AG08396 (cell line): Measurements from ENCODE around the gene CYBC1.
"Not testable (repeated sequence)": the region's sequence is repeated elsewhere in the genome, so short reads cannot be mapped to it uniquely, and the experiment has no call there.

Experiments used
- DNase-seq: peaks from one replicate; pipeline ENCODE4 v3.0.0; 2012; ENCODE audit warnings: low spot score, mixed read lengths

Gene CYBC1

DNA sequence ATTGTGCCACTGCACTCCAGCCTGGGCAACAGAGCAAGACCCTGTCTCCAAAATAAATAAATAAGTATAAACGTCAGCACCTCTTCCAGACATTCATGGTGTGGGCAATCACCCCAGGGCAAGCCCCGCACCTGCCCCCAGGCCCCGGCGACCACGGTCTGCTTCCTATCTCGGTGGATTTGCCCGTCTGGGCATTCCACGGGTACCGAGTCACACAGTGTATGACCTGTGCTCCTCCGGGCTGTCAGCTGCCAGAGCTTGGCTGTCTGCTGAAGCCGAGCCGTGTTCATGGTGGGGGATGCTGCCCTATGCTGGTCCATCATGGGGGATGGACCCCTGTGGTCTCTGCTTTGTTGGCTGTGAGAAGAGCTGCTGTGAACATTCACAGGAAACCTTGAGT, 15.4 kb downstream of the CYBC1 start:
- DNase-seq = peak; percentile 52

DNA sequence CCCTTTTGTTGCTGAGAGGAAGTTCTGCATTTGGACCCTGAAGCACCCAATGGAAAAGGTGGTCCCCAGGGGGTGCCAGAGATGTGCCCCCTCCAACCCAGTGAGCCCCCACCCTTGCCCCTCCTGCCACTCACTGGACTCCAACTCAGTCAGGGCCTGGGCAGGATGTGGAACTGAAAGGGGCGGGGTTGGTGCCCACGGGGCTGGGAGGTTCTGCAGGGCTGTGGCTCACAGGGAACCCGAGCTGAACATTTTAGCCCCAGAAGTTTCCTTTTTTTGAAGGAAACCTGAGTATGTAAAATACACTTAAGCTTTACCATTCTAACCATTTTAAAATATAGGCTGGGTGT, 16.4 kb downstream of the CYBC1 start:
- DNase-seq = no peak

DNA sequence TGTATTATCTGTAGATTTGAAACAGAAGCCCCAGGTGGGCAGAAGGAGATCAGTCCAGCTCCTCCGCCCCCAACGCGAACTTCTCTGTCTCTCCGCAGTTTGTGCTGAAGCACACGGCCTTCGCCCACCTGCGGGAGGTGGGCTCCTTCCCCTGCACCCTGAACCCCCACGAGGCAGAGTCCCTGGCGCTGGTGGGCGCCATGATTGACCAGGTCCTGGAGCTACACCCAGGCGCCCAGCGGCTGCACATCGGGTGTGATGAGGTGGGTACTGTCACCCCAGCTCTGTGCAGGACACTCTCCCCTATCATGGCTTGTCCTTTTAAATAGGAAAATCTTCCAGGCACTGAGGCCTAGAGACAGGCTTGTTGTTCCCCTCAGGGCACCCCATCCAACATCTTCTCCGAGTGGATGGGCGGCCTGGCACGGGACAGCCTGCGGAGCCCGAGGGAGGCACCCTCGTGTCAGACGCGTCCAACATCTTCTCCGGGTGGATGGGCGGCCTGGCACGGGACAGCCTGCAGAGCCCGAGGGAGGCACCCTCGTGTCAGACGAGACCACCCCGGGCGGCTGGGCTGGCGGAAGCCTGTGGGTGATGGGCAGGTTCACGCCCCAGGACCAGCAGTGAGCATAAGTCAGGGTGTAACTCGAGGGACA, 16.9 kb downstream of the CYBC1 start:
- no peak for DNase-seq

DNA sequence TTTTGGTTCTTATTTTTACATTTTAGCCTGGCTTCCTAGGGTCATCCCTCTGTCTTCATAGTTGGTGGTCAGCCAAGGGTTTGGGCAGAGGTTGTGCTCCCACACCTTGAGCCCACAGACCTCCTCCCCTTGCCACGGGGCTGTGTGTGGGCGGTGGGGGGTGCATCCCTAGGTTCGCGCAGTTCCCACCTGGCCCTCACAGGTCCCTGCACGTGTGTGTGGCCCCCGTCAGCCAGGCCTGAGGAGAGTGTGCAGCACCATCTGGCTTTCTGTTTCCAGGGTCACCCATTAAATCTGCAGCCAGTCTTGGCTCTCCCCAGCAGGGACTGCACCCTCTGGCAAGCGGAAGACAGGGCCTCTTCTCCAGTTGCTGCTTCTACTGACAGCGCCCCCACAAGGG, 18.5 kb downstream of the CYBC1 start:
- no peak for DNase-seq

DNA sequence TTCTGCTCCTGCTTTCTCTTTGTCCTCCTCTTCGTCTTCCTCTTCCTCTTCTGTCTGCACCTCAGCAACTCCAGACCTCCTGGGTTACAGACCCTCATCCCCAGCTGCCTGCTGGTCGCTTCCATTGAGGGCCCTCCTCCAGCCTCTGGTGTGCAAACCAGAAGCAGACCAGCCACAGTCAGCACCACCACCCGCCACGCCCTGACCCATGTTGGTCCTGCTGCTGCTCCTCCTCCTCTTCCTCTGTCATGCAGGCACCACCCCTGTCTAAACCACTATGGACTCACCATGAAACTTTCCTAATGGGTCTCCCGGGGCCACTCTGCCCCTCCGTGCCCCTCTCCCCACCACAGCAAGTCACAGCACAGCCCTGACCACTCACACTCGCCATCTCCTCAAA, 20.7 kb downstream of the CYBC1 start:
- DNase-seq = no peak

DNA sequence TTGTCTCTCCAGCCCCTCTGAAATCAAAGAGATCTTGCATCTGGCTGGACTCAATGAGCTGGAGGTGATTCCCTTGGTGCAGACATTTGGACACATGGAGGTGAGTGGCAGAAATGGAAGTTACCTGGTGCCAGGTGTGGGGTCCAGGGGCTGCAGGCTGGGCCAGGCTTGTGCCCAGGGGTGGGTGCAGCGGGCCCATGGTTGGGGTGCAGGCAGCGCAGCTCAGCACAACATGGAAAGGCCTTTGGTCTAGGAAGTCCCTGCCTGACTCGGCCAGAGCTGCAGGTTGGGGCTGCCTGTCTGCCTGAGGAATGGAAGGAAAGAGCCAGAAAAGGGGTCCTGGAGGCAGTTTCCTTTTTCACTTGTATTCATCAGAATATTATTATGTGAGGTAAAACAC, 22.0 kb downstream of the CYBC1 start:
- DNase-seq = no peak

DNA sequence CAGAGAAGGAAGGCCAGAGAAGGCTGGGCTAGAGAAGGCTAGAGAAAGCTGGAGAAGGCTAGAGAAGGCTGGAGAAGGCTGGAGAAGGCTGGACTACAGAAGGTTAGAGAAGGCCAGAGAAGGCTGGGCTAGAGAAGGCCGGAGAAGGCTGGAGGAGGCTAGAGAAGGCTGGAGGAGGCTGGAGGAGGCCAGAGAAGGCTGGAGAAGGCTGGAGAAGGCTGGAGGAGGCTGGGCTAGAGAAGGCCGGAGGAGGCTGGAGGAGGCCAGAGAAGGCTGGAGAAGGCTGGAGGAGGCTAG, 25.7 kb downstream of the CYBC1 start:
- DNase-seq = no peak

DNA sequence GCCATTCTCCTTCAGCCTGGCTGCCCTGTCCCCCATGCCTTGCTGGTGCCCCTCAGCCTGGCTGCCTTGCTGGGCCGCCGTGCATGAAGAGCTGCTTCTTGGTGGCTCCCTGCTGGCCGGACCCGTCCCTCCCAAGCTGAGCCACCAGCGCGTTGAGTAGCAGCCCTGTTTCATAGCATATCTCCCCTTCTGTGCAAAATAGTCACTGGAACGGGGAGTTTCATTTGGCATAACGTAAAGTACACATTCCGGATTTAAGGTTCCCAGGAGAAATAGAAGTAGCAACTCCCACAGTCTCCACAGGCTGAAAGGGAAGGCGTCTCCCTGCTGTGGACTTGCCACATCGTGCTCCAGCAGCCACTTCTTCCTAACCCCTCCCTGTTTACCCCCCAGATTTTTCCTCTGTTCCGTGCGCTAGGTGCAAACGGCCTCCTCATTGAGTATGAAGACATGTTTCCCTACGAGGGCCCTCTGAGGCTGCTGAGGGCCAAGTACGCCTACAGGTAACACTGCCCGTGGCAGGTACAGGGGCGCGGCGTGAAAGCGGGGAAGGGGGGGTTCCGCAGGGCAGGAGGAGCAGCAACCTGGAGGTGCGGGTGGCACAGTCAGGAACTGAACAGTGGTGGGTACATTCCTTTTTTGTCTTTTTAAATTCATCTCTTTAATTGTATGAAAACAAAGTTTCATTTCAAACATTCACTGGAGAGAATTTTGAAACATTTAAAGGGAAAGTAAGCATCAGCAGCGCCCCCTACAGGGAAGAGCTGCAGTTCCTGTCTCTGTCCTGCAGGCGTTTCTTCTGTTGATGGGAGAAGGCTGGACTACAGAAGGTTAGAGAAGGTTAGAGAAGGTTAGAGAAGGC, 26.3 kb downstream of the CYBC1 start:
- DNase-seq = peak; percentile 75

DNA sequence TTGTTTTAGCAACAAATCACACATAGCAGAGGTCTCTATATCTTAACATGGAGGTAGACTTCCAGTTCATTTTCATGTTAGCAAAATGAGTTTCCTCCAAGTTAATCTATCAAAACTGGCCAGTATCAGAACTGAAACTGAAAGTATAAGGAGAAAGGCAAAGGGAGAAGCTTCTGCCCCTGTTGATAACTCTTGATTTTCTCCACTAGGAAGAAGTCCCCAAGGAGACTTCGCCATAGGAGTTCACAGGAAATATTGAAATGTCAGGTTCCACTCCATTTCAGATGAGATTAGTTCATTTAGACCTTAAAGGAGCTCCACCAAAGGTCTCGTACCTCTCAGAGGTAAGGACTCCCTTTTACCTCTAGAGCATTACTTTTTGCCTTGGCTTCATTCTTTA, 31.0 kb downstream of the CYBC1 start:
- DNase-seq = peak; percentile 36

DNA sequence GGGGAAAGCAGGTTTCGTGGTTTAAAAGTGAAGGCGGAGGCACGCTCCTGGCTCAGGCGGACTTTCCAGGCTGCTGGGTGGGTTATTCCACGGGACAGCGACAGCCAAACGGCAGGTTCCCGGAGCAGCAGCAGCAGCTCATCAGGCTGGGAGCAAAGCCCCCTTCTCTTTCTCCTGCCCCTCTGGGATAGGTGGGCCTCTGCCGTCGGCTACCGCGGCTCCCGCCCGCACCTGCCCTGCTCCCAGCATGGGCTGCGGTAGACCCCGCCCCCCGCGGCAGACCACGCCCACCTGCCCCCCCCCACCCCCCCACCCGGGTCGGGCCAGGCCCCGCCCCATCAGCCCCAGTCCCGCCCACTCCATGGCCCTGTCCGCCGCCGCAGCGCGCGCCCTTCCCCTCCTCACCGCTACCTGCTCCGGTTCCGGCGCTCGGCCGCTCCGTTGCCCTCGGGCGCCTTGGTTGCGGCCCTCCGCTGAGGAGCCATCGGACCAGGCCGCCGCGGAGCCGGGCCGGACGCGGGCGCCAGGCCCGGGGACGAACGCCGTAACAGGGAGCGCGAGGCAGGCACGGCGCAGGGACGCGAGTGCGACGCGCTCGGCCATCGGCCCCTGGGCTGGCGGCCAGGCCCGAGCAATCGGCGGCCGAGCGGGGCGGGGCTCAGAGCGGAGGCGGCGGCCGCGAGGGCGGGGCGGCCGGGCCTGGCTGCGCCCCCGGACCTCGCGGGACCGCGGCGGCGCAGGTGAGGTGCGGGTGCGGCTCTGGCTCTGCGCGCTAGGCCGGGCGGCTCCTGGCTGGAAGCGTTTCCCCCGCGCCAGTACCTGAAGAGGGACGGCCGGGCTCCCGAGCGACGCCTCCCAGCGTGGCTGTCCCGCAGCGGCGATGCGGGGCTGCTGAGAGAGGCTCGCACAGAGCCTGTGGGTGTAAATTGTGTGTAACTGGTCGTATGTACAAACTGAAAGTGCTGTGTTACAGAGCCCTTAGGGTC, 32.3 kb downstream of the CYBC1 start, which contains the start of the genes HEXD and OGFOD3:
Gene HEXD, plus strand, starts transcription at position 347 of the 986 bp plus-strand sequence. CDS start 1,453 bp downstream, outside the sequence.
Gene OGFOD3, minus strand, starts transcription at position 586 of the 986 bp plus-strand sequence. Its CDS starts 101 bp downstream, at position 485.
- peak; percentile 100 for DNase-seq

DNA sequence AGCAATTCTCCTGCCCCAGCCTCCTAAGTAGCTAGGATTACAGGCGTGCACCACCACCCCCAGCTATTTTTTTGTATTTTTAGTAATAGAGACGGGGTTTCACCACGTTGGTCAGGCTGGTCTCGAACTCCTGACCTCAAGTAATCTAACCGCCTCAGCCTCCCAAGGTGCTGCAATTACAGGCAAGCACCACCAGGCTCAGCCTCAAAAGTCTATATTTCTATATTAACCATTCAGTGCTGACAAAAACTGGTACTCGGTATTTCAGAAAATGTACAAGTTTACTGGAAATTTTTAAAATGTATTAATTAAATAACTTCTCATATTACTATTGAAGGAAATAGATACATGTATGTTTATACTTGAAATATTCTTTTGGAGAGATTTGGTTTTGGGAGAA, 33.8 kb downstream of the CYBC1 start:
- DNase-seq = no peak

DNA sequence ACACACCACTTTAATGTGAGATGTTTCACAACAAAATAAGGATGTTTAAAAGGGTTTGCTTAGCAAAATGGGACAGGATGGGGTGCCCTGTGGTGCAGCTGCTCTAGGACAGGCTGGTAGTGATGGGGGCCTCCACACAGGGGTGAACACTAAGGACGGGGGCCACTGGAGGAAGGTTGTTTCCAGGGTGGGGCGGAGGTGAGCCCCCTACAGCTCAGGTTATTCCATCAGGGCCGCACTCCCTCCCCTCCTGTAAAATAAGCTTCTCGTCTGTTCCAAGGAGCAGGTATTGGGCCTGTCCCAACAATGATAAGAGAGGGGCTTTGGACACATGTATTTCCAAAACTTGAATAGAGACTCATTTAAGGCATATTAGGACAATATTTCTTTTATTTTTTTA, 34.3 kb downstream of the CYBC1 start:
- no peak for DNase-seq

DNA sequence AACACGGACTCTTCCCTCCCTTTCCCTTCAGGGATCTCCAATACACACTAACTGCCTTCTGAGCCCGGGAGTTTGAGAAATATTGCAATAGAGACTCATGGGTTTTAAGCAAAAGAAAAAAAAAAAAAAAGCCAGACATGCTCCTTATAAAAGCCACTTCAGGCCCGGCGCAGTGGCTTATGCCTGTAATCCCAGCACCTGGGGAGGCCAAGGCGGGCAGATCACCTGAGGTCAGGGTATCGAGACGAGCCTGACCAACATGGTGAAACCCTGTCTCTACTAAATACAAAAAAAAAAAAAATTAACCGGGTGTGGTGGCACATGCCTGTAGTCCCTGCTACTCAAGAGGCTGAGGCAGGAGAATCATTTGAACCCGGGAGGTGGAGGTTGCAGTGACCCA, 34.8 kb downstream of the CYBC1 start:
- DNase-seq = no peak

DNA sequence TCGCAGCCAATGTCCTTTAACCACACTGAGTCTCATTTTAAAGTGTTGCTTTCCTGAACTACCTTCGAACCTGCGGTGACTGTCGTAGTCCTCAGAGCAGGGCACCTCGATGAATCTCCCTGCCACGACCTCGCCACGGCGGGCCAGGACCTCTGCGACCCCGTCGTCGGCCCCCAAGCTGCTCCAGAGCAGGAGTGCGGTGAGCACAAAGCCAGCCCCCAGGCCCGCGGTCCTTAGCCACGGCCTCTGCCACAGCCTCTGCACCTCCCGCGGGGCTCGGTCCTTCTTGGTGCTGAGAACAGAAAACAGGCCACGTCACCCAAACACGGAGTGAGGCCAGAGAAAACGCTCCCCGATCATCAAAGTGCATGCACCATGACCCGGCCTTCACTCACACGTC, 35.2 kb downstream of the CYBC1 start:
- DNase-seq = no peak

DNA sequence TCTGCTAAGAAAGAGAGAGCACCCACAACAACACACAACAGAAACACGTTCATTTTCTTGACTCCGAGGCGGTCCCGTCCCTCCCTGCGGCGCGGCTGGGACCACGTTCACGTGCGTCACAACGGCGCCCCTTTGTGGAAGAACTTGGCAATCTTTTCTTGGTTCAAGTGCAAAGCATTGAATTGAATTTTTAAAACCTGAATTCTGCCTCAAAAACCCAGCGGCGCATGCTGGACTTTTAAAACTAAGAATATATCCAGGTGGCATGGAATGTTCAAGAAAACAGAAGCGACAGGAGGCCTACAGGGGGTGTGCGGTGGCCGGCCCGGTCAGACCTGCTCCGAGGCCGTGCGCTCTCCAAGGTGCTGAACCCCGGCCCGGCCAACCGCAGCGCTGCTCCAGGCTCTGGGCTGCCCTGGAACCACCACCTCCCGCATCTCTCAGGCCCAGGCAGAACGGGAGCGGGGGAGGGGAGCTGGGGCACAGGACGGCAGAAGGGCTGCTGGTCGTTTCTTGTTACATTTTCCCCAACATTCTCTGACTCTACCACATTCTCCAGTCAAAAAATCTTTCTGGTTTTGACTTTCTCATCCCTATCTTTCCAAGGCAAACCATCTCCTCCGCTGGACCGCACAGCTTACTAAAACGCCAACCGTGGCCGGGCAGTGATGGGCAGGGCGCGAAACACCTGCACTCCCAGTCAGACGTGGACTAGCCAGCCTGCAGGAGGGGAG, 35.8 kb downstream of the CYBC1 start:
- DNase-seq = peak; percentile 94

DNA sequence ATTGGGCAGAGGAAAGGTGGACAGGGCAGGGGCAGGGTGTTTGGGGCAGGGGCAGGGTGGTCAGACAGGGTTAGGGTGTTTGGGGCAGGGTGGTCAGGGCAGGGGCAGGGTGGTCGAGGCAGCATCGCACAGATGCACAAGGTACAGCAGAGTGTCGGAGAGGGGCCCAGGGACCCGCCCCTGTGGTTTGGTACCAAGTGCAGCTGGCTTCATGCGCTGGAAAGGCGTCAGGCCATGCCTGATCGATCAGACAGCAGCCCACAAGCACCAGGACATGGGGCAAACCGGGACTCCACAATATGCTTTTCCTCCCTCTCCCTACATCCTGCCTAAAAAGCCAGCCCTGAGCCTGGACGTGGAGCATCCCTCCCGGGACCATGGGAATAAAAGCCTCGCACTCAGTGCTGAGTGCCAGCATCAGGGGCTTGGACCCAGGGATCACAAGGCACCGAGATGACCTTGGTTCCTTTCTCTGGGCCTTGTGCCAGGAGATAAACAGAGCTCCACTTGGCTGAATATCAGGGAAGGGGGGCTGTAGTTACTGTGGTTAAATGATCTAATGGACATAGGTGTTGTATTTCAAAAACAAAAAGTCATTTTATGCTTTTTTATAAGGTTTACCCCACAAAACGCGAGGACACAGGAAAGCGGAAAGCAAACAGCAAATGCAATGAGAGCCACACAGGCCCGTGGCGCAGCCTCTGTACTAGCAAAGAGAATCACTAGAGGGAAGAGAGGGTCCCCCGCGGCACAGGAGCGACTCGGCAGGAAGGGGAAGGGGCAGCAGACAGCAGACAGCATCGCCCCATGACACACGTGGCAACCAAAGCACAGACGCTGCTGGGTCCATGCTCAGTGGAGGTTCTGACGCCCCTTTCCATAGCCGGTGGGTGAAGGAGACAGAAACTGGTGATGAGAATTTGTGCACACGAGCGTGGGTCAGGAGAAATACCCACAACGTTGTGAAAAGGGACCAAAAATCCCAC, 37.7 kb downstream of the CYBC1 start:
- no peak for DNase-seq

DNA sequence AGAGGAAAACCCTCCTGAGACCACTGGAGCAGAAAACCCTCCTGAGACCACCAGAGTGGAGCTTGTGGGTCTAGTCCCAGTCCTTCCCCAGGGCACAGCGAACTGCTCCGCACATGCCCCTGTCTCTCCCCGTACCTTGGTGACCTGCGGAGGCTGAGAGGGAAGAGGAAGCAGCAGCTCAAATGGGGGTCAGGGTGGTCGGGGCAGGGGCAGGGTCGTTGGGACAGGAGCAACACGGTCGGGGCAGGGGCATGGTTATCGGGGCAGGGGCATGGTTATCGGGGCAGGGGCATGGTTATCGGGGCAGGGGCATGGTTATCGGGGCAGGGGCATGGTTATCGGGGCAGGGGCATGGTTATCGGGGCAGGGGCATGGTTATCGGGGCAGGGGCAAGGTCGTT, 38.5 kb downstream of the CYBC1 start:
- DNase-seq = not testable (repeated sequence)

DNA sequence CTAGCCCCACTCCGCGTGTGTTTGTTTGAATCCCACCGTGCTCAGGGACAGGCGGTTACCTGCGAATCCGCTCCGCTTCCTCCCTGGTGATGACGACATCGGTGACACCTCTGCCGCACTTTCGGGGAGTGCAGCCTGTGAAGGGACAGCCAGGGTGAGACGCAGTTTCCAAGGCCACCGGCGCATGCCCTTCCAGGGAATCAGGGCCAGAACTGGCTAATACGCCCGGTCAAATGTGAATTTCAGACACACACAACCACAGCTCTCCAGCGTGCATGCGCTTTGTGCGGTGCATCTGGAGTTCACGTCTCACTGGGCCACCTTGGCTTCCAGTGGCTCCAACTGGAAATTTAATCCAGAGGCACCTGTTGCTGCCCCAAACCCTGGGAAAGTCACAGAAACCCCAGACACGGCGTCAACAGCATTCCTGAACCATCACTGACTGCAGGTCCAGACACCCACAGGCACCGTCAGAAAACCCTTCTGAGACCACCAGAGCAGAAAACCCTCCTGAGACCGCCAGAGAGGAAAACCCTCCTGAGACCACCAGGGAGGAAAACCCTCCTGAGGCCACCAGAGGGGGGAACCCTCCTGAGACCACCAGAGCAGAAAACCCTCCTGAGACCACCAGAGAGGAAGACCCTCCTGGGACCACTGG, 39.0 kb downstream of the CYBC1 start:
- no peak for DNase-seq

DNA sequence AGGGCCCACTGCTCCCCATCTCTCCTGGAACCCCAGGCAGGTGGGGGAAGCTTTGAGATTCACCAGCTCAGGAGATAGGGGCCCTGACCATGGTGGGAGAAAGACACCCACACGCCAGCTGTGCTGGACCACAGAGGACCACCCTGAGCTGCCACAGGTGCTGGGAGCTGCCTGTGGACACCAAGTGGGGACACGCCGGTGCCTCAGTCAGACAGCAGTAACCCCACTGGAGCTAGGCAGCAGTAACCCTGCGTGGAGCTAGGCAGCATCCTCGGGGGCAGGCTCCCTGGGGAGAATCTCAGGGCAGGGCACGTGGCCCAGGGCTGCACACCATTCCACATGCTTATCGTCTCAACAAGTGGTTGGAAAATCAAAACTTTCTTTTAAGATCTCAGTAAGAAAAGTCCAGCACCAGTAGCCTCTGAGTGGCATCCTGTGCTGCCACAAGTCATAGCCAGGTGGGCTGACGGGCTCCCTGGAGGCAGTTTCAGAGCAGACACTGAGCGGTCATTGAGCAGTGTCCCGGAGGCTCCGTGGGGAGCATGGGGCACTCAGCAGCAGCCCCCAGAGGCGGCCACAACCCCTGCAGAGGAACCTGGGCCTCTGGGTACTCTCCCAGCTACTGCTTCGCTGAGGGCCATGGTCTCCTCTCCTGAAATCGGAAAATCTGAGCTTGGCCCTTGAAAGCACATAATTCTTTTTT, 40.4 kb downstream of the CYBC1 start:
- no peak for DNase-seq
